ENCODE data around the gene THRSP.

GRCh38 chr11:78015878-78016277 lies 47.8 kb upstream of the THRSP start:
- TF ChIP-seq EZH2 (IDR thresholded peaks at IDR 0.05; ENCODE audit: low read depth) (no peak), CTCF (conservative IDR thresholded peaks at IDR 0.05) (no peak)

All from PC-9 (cell line).